ENCODE results near the gene ANGEL1. TPM values are rescaled to one million over a fixed set of nuclear protein-coding genes. Genes with fewer than 3 reads are reported as not detected.

ANGEL1 gene
- total RNA-seq, 1 experiment from 2014 or later = 19.1 TPM

DNA sequence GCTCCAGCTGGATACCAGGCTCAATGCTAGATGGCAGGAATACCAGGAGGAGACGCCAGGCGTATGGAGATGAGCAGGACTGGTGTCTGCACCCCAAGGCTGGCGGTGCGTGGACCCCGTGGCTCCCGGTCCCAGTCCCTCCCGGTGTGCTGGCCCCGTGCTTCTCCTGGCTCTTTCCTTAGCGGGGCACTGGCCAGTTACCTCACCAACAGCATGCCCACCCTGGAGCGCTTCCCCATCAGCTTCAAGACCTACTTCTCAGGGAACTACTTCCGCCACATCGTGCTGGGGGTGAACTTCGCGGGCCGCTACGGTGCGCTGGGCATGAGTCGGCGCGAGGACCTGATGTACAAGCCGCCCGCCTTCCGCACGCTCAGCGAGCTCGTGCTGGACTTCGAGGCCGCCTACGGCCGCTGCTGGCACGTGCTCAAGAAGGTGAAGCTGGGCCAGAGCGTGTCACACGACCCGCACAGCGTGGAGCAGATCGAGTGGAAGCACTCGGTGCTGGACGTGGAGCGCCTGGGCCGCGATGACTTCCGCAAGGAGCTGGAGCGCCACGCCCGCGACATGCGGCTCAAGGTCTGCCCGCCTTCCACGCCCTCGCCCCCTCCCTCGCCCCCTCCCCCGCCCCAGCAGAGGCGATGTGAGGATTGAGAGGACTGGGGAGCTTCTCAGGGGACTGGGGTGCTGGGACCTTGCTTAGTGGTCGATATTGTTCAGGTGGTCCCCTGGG lies 36.8 kb downstream of the ANGEL1 start:
- ChIA-PET CTCF (no interaction called here), POLR2A (no interaction called here)
- DNase-seq (ENCODE audit: low read depth, low spot score) (no peak), ATAC-seq (no peak)
- no peaks in the 10 kb centered on the region; the same call in 1 of the 2 replicates for H3K4me1 ChIP-seq (ENCODE audit: control insufficient read depth, insufficient read depth, low read length)
- in situ Hi-C loops (cut with HindIII; ENCODE audit: low pct_unique_long_range_greater_than_20kb, low sequenced_read_pairs) = no loop called here
- intact Hi-C loops (cut with micrococcal nuclease; ENCODE audit: unreplicated experiment) = no loop called here
- no peak for TF ChIP-seq TCF7L2 (IDR thresholded peaks at IDR 0.05; ENCODE audit: low read depth, low read length)
- no peak overlapping the region for H3K27ac ChIP-seq (ENCODE audit: low read length)
- H3K9me3 ChIP-seq (ENCODE audit: control insufficient read depth, insufficient read depth, low read depth, low read length) = no peaks in the 10 kb centered on the region
- H3K4me3 ChIP-seq (ENCODE audit: low read depth in 2 of 2, low read length in 2 of 2) = no peak overlapping the region
- no TSS peak for BruUV-seq (replicated peaks)
- H3K27me3 ChIP-seq (ENCODE audit: control insufficient read depth, insufficient read depth, low read length) = no peaks in the 10 kb centered on the region
- H3K36me3 ChIP-seq (ENCODE audit: control insufficient read depth, insufficient read depth, low read length) = no peaks in the 10 kb centered on the region

- no peaks in the 10 kb centered on the region for H3K36me3 ChIP-seq (ENCODE audit: control insufficient read depth, insufficient read depth, low read length)
- H3K9me3 ChIP-seq (ENCODE audit: control insufficient read depth, insufficient read depth, low read depth, low read length) = no peaks in the 10 kb centered on the region
- BruUV-seq (replicated peaks) = no TSS peak
- ChIA-PET CTCF (no interaction called here), POLR2A (no interaction called here)
- DNase-seq (ENCODE audit: low read depth, low spot score) (no peak), ATAC-seq (no peak)
- H3K4me3 ChIP-seq (ENCODE audit: low read depth in 2 of 2, low read length in 2 of 2) = no peak overlapping the region
- no peak overlapping the region for H3K27ac ChIP-seq (ENCODE audit: low read length)
- H3K27me3 ChIP-seq (ENCODE audit: control insufficient read depth, insufficient read depth, low read length) = no peaks in the 10 kb centered on the region
- in situ Hi-C loops (cut with HindIII; ENCODE audit: low pct_unique_long_range_greater_than_20kb, low sequenced_read_pairs) (no loop called here), intact Hi-C loops (cut with micrococcal nuclease; ENCODE audit: unreplicated experiment) (no loop called here)
- no peak for TF ChIP-seq TCF7L2 (IDR thresholded peaks at IDR 0.05; ENCODE audit: low read depth, low read length)
- no peak for TF ChIP-seq POLR2AphosphoS5 (IDR thresholded peaks at IDR 0.05; ENCODE audit: low read depth, low read length)
- TF ChIP-seq SIN3A (IDR thresholded peaks at IDR 0.05; ENCODE audit: borderline replicate concordance, insufficient read depth, low read depth, low read length) = no peak
- TF ChIP-seq CTCF (IDR thresholded peaks at IDR 0.05) = no peak
- TF ChIP-seq, protein P1, sequence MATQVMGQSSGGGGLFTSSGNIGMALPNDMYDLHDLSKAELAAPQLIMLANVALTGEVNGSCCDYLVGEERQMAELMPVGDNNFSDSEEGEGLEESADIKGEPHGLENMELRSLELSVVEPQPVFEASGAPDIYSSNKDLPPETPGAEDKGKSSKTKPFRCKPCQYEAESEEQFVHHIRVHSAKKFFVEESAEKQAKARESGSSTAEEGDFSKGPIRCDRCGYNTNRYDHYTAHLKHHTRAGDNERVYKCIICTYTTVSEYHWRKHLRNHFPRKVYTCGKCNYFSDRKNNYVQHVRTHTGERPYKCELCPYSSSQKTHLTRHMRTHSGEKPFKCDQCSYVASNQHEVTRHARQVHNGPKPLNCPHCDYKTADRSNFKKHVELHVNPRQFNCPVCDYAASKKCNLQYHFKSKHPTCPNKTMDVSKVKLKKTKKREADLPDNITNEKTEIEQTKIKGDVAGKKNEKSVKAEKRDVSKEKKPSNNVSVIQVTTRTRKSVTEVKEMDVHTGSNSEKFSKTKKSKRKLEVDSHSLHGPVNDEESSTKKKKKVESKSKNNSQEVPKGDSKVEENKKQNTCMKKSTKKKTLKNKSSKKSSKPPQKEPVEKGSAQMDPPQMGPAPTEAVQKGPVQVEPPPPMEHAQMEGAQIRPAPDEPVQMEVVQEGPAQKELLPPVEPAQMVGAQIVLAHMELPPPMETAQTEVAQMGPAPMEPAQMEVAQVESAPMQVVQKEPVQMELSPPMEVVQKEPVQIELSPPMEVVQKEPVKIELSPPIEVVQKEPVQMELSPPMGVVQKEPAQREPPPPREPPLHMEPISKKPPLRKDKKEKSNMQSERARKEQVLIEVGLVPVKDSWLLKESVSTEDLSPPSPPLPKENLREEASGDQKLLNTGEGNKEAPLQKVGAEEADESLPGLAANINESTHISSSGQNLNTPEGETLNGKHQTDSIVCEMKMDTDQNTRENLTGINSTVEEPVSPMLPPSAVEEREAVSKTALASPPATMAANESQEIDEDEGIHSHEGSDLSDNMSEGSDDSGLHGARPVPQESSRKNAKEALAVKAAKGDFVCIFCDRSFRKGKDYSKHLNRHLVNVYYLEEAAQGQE (IDR thresholded peaks at IDR 0.05; ENCODE audit: insufficient read depth in 1 of 2, low read depth in 2 of 2, low read length in 1 of 2) = no peak
- H3K4me1 ChIP-seq (ENCODE audit: control insufficient read depth, insufficient read depth, low read length) = no peaks in the 10 kb centered on the region; the same call in 1 of the 2 replicates
These were observed 37.6 kb downstream of the ANGEL1 start for GRCh38 chr14:76774821-76775694.

All from Panc1 (cell line).